IPS-15b (cell line): ENCODE measurements around the gene SNX13.

ENCODE experiments used
- H3K27me3 ChIP-seq: one replicate; pipeline ENCODE4 v1.6.1; 2013; ENCODE audit warnings: low read length; ENCODE audit not compliant: control insufficient read depth, insufficient read depth
- H3K36me3 ChIP-seq: one replicate; pipeline ENCODE4 v1.6.1; 2013; ENCODE audit warnings: low read length; ENCODE audit not compliant: control insufficient read depth, insufficient read depth
- H3K4me1 ChIP-seq: one replicate; pipeline ENCODE4 v1.6.1; 2013; ENCODE audit warnings: mild to moderate bottlenecking, low read length; ENCODE audit not compliant: control insufficient read depth, insufficient read depth
- H3K4me3 ChIP-seq: one replicate; pipeline ENCODE4 v1.5.1; 2013; ENCODE audit warnings: low read depth, low read length
- H3K9ac ChIP-seq: one replicate; pipeline ENCODE4 v1.6.1; 2013; ENCODE audit warnings: low read depth, mild to moderate bottlenecking, low read length
- H3K9me3 ChIP-seq: one replicate; pipeline ENCODE4 v1.6.1; 2013; ENCODE audit warnings: mild to moderate bottlenecking, low read length; ENCODE audit not compliant: control insufficient read depth, insufficient read depth

Gene SNX13

DNA sequence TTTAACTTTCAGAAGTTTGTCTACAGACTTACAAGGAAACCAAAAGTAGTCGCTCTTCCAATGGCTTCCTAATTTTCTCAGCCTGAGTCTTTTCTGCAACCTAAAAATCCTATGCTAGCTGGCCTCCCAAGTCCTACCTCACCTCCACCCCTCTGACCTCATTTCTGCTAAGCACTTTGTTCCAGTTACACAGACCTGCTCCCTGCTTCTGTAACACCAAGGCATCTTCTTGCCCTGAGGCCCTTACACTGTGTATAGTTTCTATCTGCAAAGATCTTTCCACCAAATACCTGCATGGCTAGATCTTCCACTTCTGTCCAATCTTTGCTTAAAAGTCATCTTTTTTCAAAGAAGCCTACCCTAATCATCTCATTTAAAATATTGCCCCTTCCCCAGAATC lies 1.9 kb upstream of the SNX13 start:
- Histone ChIP-seq H3K27me3 (no peaks in the 10 kb centered on the region), H3K4me3 (no peak overlapping the region), H3K9me3 (no peaks in the 10 kb centered on the region), H3K9ac (no peak overlapping the region), H3K4me1 (peaks cover 6% of the 10 kb centered on the region), H3K36me3 (no peaks in the 10 kb centered on the region)

DNA sequence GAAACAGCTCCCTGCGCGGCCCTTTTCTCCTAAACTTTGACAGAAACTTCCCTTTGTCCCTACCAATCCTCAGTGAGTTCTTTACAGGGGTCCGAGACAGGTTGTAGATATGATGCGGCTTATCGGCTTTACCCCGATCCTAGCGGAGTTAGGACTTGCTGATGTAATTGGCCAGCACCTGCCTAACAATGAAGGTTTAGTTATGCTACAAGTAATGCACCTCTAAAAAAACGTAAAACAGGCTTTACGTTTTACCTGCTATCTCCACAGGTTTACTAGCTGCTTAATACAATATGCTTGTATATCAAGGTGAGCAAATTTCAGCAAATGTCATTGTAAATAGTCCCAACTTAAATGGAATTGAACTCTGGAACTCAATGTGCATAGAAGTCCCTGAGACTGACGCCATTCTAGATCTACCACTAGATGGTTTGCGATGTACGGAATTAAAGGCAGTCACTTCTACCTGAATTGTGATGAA lies 697 bp upstream of the SNX13 start:
- Histone ChIP-seq H3K9me3 (no peaks in the 10 kb centered on the region), H3K36me3 (no peaks in the 10 kb centered on the region), H3K4me1 (peaks cover 6% of the 10 kb centered on the region), H3K27me3 (no peaks in the 10 kb centered on the region), H3K9ac (peak overlapping the region; percentile 74), H3K4me3 (peak overlapping the region; percentile 98)

DNA sequence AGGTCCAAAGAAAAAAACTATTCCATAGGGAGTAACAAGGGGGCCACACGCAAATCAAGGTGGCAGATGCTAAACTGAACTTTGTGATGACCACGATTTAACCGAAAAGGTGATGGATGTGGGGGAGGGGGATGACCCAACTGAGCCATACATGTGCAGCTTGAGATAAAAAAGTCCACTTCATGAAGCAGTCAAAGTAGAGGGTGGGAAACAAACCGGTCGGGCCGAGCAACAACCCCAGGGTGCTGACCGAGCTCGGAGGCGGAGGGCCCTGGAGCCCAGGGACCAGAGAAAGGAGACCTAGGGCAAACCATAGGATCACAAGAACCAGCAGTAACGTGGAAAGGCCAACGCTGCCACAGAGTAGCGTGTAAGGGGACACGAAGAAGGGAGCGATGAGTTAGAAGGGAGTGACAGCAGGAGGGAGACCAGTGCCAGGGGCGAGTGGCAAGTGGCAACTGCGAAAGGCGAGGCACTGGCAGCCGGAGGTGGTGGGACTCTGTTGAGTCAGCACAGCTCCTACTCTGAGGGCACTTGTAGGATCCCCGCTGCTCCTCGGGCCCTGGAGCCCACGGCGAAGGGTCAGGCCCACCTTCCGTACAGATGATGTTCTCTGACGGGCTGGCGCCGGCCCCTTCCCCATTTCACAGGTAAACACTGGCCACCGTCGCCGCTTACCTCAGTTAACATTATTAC lies 540 bp downstream of the SNX13 start:
- peak overlapping the region; percentile 98 for H3K4me3 ChIP-seq
- no peaks in the 10 kb centered on the region for H3K36me3 ChIP-seq
- no peaks in the 10 kb centered on the region for H3K27me3 ChIP-seq
- no peaks in the 10 kb centered on the region for H3K9me3 ChIP-seq
- H3K9ac ChIP-seq, result peak overlapping the region; percentile 90
- H3K4me1 ChIP-seq, result peaks cover 6% of the 10 kb centered on the region

DNA sequence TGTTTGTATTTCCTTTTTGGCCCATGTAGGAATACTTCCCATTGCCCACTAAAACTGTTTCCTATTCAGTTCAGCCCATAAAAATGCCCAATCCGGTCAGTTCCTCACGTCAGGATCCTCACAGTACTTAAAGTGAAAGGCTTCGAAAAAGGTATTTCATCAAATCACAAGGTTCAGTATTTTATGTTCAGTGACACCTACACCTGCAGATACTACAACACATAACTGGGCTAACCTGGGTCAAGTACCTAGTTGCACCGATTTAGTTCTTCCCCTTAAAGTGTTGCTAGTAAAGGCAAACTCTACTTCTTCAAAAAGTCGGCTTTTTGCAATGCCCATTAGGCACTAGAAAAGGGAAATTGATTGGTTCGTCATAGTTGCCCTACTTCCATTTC lies 1.1 kb downstream of the SNX13 start:
- H3K9ac ChIP-seq, result no peak overlapping the region
- H3K36me3 ChIP-seq, result no peaks in the 10 kb centered on the region
- H3K9me3 ChIP-seq, result no peaks in the 10 kb centered on the region
- no peaks in the 10 kb centered on the region for H3K27me3 ChIP-seq
- peaks cover 6% of the 10 kb centered on the region for H3K4me1 ChIP-seq
- H3K4me3 ChIP-seq, result peak overlapping the region; percentile 98

DNA sequence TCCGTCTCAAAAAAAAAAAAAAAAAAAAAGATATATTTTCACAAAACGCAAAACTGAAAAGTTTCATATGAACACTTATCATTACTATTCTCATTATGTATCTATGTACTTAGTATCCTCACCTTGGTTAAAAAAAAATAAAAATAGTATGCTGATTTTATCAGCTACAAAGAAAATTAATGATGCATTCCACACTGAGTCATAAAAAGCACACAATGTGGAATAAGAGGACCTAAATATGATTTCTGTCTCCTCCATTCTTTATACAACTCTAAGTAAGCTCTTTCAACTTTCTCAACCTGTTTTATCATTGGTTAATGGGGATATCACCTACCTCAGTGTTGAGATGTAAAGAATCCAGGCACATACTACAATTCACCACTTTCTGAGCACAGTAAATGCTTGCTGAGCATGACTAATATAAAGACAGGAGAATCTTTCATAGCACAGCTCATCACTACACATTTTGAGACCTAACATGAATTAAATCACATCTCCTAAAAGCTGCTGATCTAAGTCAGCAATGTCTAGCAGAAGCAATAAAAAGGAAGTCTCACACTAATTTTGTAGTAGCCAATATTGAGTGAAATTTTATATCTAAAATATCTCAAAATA lies 2.7 kb downstream of the SNX13 start:
- H3K9ac ChIP-seq, result no peak overlapping the region
- H3K27me3 ChIP-seq, result no peaks in the 10 kb centered on the region
- H3K4me3 ChIP-seq, result no peak overlapping the region
- H3K9me3 ChIP-seq, result no peaks in the 10 kb centered on the region
- H3K4me1 ChIP-seq, result peaks cover 6% of the 10 kb centered on the region
- H3K36me3 ChIP-seq, result no peaks in the 10 kb centered on the region

DNA sequence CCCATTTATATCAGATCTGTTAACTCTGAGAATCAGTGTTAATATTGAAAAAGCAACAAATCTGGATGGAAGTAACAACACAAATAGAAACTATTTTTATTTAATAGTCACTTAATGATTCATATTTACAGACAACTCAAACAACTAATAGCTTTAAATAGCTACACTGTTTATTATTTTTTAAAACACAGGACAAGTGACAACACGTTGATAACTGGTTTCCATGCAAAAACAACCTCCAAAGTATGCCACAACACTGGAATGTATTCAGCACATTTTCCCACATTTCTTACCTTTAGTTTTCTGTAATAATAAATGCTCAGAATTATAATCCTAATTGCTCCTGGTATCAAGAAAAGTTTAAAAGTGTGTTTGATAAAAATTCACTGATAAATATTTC lies 4.0 kb downstream of the SNX13 start:
- Histone ChIP-seq H3K9me3 (no peaks in the 10 kb centered on the region), H3K36me3 (no peaks in the 10 kb centered on the region), H3K9ac (no peak overlapping the region), H3K27me3 (no peaks in the 10 kb centered on the region), H3K4me1 (peaks cover 9% of the 10 kb centered on the region), H3K4me3 (no peak overlapping the region)

DNA sequence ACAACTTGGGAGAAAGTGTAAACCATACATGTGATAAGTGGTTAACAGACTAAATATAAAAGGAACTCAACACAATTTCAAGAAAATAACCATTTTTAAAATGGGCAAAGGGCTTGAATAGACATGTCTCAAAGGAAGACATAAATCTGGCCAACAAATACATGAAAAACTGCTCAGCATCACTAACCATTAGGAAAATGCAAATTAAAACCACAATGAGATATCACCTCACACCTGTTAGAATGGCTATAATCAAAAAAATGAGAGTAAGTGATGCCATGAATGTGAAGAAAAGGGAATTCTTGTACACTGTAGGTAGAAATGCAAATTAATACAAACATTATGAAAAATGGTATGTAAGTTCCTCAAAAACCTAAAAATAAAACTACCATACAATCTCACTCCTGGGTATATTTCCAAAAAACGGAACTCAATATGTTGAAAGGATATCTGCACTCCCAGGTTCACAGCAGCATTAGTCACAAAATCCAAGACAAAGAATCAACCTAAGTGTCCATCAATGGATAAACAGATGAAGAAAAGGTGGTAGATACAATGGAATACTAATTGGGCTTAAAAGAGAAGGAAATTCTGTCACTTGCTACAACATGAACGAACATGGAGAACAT lies 5.6 kb downstream of the SNX13 start:
- no peaks in the 10 kb centered on the region for H3K9me3 ChIP-seq
- H3K36me3 ChIP-seq, result no peaks in the 10 kb centered on the region
- H3K27me3 ChIP-seq, result no peaks in the 10 kb centered on the region
- H3K4me1 ChIP-seq, result peaks cover 11% of the 10 kb centered on the region
- no peak overlapping the region for H3K9ac ChIP-seq
- H3K4me3 ChIP-seq, result no peak overlapping the region

DNA sequence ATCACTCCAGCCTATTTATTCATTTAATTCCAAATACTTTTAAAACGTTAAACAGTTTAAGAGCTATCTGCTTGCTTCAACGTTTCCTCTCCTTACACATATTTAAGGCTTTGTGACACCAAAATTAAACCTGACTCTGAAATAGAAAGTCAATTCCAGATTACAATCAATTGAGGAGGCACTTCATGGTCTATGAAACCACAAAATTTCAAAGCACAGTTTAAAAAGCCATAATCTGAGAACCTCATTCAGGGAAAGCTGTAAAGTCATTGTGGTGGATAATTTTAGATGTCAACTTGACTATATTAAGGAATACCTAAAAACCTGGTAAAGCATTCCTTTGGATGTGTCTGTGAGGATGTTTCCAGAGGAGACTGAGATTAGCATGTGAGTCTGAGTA lies 6.2 kb downstream of the SNX13 start:
- H3K27me3 ChIP-seq, result no peaks in the 10 kb centered on the region
- H3K4me3 ChIP-seq, result no peak overlapping the region
- H3K36me3 ChIP-seq, result no peaks in the 10 kb centered on the region
- no peaks in the 10 kb centered on the region for H3K9me3 ChIP-seq
- H3K9ac ChIP-seq, result no peak overlapping the region
- H3K4me1 ChIP-seq, result peaks cover 8% of the 10 kb centered on the region

DNA sequence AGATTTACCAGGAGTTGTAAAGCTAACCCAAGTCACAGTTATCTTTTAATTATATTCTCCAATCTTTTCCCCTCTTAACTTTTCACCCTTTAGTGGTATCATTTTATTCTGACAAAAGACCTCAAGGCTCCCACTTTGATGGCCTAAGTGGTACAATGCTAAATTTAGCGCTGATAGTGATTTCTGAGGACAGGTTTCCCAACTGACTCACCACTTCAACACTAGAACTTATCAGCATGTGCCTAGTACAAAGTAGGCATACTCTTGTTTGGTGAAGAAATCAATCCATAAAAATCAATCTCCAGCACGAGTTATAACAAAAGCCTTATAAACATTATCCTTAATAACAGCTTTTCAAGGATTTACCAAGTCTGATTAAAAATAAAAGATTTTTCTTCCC lies 7.5 kb downstream of the SNX13 start:
- Histone ChIP-seq H3K9me3 (no peaks in the 10 kb centered on the region), H3K9ac (no peak overlapping the region), H3K27me3 (no peaks in the 10 kb centered on the region), H3K4me3 (no peak overlapping the region), H3K4me1 (peaks cover 5% of the 10 kb centered on the region), H3K36me3 (no peaks in the 10 kb centered on the region)

DNA sequence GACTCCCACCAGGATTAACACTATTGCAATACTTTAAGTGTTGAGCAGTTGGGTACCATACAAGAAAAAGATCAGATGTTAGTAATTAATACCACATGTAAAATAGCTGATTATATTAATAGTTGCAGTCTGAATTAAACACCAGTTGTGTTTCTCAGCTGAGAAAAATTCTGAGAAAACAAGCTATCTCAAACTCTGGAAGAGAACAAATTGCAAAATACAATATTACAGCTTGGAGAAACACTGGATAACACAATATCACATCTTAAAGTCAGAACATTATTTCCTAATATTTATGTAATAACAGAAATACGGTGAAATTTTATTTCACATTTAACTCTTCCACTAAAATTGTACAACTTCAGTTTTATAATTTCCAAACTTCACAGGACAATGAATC lies 9.2 kb downstream of the SNX13 start:
- H3K36me3 ChIP-seq, result no peaks in the 10 kb centered on the region
- no peaks in the 10 kb centered on the region for H3K9me3 ChIP-seq
- no peak overlapping the region for H3K9ac ChIP-seq
- no peaks in the 10 kb centered on the region for H3K27me3 ChIP-seq
- no peak overlapping the region for H3K4me3 ChIP-seq
- H3K4me1 ChIP-seq, result peaks cover 5% of the 10 kb centered on the region

DNA sequence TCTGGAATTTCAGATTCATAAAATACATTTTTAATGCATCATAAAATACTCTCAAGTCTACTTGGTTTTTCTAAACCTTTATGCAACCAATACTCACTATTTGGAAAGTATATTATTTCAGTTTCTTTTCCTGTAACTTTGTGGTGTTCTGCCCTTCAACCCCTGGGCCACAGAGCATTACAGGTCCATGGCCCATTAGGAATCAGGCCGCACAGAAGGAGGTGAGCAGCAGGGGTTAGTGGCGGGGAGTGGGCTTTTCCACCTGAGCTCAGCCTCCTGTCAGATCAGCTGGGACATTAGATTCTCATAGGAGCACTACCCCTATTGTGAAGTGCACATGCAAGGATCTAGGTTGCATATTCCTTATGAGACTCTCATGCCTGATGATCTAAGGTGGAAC lies 9.7 kb downstream of the SNX13 start:
- Histone ChIP-seq H3K4me1 (peaks cover 5% of the 10 kb centered on the region), H3K36me3 (no peaks in the 10 kb centered on the region), H3K9me3 (no peaks in the 10 kb centered on the region)

More for the DNA sequence above, 9.7 kb downstream of the SNX13 start:
- Histone ChIP-seq H3K4me3 (no peak overlapping the region), H3K27me3 (no peaks in the 10 kb centered on the region), H3K9ac (no peak overlapping the region)
